HEK293 (cell line): Measurements from ENCODE around the gene ANKRD9.

ENCODE experiments used
- BCL11A ChIP-seq: fragments of 450-650 bp; formaldehyde crosslinking; IDR thresholded peaks from 2 replicates; pipeline ENCODE4 v1.5.1; 2016; ENCODE audit warnings: low read depth, missing biosample characterization, missing genetic modification characterization
- BCL11B ChIP-seq: fragments of 450-650 bp; formaldehyde crosslinking; IDR thresholded peaks from 2 replicates; pipeline ENCODE4 v1.5.1; 2016; ENCODE audit warnings: low read depth, missing biosample characterization, missing genetic modification characterization
- FEZF1 ChIP-seq: fragments of 450-650 bp; formaldehyde crosslinking; IDR thresholded peaks from 2 replicates; pipeline ENCODE4 v1.5.1; 2016; ENCODE audit warnings: missing biosample characterization, missing genetic modification characterization
- GLIS2 ChIP-seq: fragments of 450-650 bp; formaldehyde crosslinking; IDR thresholded peaks from 2 replicates; pipeline ENCODE4 v1.5.1; 2016; ENCODE audit warnings: missing biosample characterization, missing genetic modification characterization
- HOXC10 ChIP-seq: sonication (generic); formaldehyde crosslinking; IDR thresholded peaks from 2 replicates; pipeline ENCODE4 v1.8.1; 2023; ENCODE audit warnings: mild to moderate bottlenecking, missing genetic modification reagents
- KLF8 ChIP-seq: fragments of 450-650 bp; formaldehyde crosslinking; IDR thresholded peaks from 2 replicates; pipeline ENCODE4 v1.5.1; 2016; ENCODE audit warnings: missing biosample characterization, missing genetic modification characterization
- OSR2 ChIP-seq: fragments of 450-650 bp; formaldehyde crosslinking; IDR thresholded peaks from 2 replicates; pipeline ENCODE4 v1.5.1; 2016; ENCODE audit warnings: missing biosample characterization, missing genetic modification characterization
- SP7 ChIP-seq: fragments of 450-650 bp; formaldehyde crosslinking; IDR thresholded peaks from 2 replicates; pipeline ENCODE4 v1.5.1; 2016; ENCODE audit warnings: missing biosample characterization, missing genetic modification characterization
- YY1 ChIP-seq: fragments of 450-650 bp; formaldehyde crosslinking; IDR thresholded peaks from 2 replicates; pipeline ENCODE4 v1.5.1; 2018; ENCODE audit warnings: missing biosample characterization, missing genetic modification characterization
- ZBTB7A ChIP-seq: fragments of 450-650 bp; formaldehyde crosslinking; IDR thresholded peaks from 2 replicates; pipeline ENCODE4 v1.5.1; 2016; ENCODE audit warnings: low read depth, missing biosample characterization, missing genetic modification characterization
- ZEB2 ChIP-seq: fragments of 450-650 bp; formaldehyde crosslinking; IDR thresholded peaks from 2 replicates; pipeline ENCODE4 v1.5.1; 2016; ENCODE audit warnings: missing biosample characterization, missing genetic modification characterization
- ZNF133 ChIP-seq: fragments of 450-650 bp; formaldehyde crosslinking; IDR thresholded peaks from 2 replicates; pipeline ENCODE4 v1.5.1; 2016; ENCODE audit warnings: missing biosample characterization, missing genetic modification characterization
- ZNF214 ChIP-seq: fragments of 450-650 bp; formaldehyde crosslinking; IDR thresholded peaks from 2 replicates; pipeline ENCODE4 v1.5.1; 2017; ENCODE audit warnings: missing biosample characterization, mild to moderate bottlenecking, missing genetic modification characterization, borderline replicate concordance
- ZNF223 ChIP-seq: fragments of 450-650 bp; formaldehyde crosslinking; IDR thresholded peaks from 2 replicates; pipeline ENCODE4 v1.5.1; 2016; ENCODE audit warnings: missing biosample characterization, missing genetic modification characterization
- ZNF37A ChIP-seq: fragments of 450-650 bp; IDR thresholded peaks from 2 replicates; pipeline ENCODE4 v1.5.1; 2018; ENCODE audit warnings: missing biosample characterization, missing genetic modification characterization
- ZNF501 ChIP-seq: fragments of 450-650 bp; formaldehyde crosslinking; IDR thresholded peaks from 2 replicates; pipeline ENCODE4 v1.5.1; 2016; ENCODE audit warnings: missing biosample characterization, missing genetic modification characterization
- ZNF561 ChIP-seq: fragments of 450-650 bp; IDR thresholded peaks from 2 replicates; pipeline ENCODE4 v1.5.1; 2018; ENCODE audit warnings: missing biosample characterization, missing genetic modification characterization, borderline replicate concordance
- ZNF623 ChIP-seq: fragments of 450-650 bp; formaldehyde crosslinking; IDR thresholded peaks from 2 replicates; pipeline ENCODE4 v1.5.1; 2016; ENCODE audit warnings: missing biosample characterization, missing genetic modification characterization
- ZNF624 ChIP-seq: fragments of 450-650 bp; formaldehyde crosslinking; IDR thresholded peaks from 2 replicates; pipeline ENCODE4 v1.5.1; 2017; ENCODE audit warnings: missing biosample characterization, missing genetic modification characterization
- TF ChIP-seq, protein P1 (sequence below): fragments of 450-650 bp; formaldehyde crosslinking; IDR thresholded peaks from 2 replicates; pipeline ENCODE4 v1.5.1; 2016; ENCODE audit warnings: missing biosample characterization, missing genetic modification characterization
- TF ChIP-seq, protein P2 (sequence below): fragments of 450-650 bp; formaldehyde crosslinking; IDR thresholded peaks from 2 replicates; pipeline ENCODE4 v1.5.1; 2017; ENCODE audit warnings: missing biosample characterization, missing genetic modification characterization
- TF ChIP-seq, protein P3 (sequence below): fragments of 450-650 bp; formaldehyde crosslinking; IDR thresholded peaks from 2 replicates; pipeline ENCODE4 v1.5.1; 2017; ENCODE audit warnings: missing biosample characterization, missing genetic modification characterization
- TF ChIP-seq, protein P4 (sequence below): fragments of 450-650 bp; formaldehyde crosslinking; IDR thresholded peaks from 2 replicates; pipeline ENCODE4 v1.5.1; 2016; ENCODE audit warnings: missing biosample characterization, missing genetic modification characterization, borderline replicate concordance

Gene ANKRD9

DNA sequence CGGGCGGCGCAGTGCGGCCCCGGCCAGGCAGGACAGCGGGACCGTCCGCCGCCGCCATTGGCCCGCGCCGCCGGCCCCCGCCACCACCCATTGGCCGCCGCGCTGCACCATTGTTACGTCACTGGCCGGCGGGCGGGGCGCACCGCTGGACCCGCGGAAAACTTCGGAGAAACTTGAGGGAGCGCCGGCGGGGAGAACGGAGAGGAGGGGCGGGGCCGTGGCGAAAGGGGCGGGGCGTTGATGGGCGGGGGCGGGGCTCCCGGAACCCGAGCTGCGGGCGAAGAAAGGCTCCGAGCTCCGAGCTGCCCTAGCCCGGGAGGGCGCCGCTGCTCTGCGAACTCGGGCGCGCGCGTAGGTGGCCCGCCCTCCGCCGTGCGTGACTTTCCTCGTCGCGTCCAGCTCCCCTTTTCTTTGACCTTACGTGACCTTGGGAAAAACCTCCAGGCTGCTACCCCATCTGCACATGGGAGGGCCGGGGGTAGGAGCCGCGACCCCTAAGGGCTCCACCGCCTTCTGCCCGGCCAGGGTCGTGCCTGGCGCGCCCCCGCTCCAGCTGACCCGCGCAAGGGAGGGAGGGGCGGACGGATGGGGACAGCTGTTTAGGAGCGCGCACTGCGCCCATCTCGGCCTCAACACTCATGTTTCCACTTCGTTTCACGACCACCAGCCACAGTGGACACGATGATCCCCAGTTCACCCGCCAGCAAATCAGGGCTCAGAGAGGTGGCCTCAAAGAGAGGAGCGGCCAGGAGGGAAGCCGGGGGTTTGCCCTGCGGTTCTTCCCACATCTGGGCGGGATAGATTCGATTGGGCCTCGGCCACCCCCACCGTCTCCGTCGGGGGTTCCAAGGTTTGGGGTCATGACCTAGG, at the start of gene ANKRD9 (continued):
- TF ChIP-seq, protein P1, sequence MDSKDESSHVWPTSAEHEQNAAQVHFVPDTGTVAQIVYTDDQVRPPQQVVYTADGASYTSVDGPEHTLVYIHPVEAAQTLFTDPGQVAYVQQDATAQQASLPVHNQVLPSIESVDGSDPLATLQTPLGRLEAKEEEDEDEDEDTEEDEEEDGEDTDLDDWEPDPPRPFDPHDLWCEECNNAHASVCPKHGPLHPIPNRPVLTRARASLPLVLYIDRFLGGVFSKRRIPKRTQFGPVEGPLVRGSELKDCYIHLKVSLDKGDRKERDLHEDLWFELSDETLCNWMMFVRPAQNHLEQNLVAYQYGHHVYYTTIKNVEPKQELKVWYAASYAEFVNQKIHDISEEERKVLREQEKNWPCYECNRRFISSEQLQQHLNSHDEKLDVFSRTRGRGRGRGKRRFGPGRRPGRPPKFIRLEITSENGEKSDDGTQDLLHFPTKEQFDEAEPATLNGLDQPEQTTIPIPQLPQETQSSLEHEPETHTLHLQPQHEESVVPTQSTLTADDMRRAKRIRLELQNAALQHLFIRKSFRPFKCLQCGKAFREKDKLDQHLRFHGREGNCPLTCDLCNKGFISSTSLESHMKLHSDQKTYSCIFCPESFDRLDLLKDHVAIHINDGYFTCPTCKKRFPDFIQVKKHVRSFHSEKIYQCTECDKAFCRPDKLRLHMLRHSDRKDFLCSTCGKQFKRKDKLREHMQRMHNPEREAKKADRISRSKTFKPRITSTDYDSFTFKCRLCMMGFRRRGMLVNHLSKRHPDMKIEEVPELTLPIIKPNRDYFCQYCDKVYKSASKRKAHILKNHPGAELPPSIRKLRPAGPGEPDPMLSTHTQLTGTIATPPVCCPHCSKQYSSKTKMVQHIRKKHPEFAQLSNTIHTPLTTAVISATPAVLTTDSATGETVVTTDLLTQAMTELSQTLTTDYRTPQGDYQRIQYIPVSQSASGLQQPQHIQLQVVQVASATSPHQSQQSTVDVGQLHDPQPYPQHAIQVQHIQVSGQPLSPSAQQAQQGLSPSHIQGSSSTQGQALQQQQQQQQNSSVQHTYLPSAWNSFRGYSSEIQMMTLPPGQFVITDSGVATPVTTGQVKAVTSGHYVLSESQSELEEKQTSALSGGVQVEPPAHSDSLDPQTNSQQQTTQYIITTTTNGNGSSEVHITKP (tag by site-specific recombination), result peak; percentile 47; the same call in 1 of the 2 replicates
- TF ChIP-seq ZBTB7A (tag by site-specific recombination), result peak; percentile 81; the same call in 1 of the 2 replicates
- no peak for TF ChIP-seq FEZF1 (tag by site-specific recombination)
- peak; percentile 91 for TF ChIP-seq KLF8 (tag by site-specific recombination)
- no peak for TF ChIP-seq ZNF501 (tag by site-specific recombination)
- TF ChIP-seq OSR2 (tag by site-specific recombination), result no peak
- no peak for TF ChIP-seq ZNF133 (tag by site-specific recombination)
- TF ChIP-seq BCL11B (tag by site-specific recombination), result peak; percentile 56; the same call in 1 of the 2 replicates
- peak; percentile 66; the same call in 1 of the 2 replicates for TF ChIP-seq GLIS2 (tag by site-specific recombination)
- TF ChIP-seq BCL11A (tag by site-specific recombination), result 0 out of 2 replicates have a peak, but pooled peaks have one; percentile 62
- TF ChIP-seq ZNF624, result no peak
- peak; percentile 72; the same call in 1 of the 2 replicates for TF ChIP-seq ZEB2 (tag by site-specific recombination)
- no peak for TF ChIP-seq ZNF223 (tag by site-specific recombination)
- TF ChIP-seq, protein P2, sequence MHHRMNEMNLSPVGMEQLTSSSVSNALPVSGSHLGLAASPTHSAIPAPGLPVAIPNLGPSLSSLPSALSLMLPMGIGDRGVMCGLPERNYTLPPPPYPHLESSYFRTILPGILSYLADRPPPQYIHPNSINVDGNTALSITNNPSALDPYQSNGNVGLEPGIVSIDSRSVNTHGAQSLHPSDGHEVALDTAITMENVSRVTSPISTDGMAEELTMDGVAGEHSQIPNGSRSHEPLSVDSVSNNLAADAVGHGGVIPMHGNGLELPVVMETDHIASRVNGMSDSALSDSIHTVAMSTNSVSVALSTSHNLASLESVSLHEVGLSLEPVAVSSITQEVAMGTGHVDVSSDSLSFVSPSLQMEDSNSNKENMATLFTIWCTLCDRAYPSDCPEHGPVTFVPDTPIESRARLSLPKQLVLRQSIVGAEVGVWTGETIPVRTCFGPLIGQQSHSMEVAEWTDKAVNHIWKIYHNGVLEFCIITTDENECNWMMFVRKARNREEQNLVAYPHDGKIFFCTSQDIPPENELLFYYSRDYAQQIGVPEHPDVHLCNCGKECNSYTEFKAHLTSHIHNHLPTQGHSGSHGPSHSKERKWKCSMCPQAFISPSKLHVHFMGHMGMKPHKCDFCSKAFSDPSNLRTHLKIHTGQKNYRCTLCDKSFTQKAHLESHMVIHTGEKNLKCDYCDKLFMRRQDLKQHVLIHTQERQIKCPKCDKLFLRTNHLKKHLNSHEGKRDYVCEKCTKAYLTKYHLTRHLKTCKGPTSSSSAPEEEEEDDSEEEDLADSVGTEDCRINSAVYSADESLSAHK (tag by site-specific recombination), result 0 out of 2 replicates have a peak, but pooled peaks have one; percentile 7
- TF ChIP-seq ZNF37A (tag by site-specific recombination), result no peak
- TF ChIP-seq YY1 (tag by site-specific recombination), result no peak
- no peak for TF ChIP-seq ZNF214
- no peak for TF ChIP-seq ZNF623 (tag by site-specific recombination)
- TF ChIP-seq SP7 (tag by site-specific recombination), result 0 out of 2 replicates have a peak, but pooled peaks have one; percentile 22
- TF ChIP-seq, protein P3, sequence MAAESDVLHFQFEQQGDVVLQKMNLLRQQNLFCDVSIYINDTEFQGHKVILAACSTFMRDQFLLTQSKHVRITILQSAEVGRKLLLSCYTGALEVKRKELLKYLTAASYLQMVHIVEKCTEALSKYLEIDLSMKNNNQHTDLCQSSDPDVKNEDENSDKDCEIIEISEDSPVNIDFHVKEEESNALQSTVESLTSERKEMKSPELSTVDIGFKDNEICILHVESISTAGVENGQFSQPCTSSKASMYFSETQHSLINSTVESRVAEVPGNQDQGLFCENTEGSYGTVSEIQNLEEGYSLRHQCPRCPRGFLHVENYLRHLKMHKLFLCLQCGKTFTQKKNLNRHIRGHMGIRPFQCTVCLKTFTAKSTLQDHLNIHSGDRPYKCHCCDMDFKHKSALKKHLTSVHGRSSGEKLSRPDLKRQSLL, result 0 out of 2 replicates have a peak, but pooled peaks have one; percentile 42
- TF ChIP-seq, protein P4, sequence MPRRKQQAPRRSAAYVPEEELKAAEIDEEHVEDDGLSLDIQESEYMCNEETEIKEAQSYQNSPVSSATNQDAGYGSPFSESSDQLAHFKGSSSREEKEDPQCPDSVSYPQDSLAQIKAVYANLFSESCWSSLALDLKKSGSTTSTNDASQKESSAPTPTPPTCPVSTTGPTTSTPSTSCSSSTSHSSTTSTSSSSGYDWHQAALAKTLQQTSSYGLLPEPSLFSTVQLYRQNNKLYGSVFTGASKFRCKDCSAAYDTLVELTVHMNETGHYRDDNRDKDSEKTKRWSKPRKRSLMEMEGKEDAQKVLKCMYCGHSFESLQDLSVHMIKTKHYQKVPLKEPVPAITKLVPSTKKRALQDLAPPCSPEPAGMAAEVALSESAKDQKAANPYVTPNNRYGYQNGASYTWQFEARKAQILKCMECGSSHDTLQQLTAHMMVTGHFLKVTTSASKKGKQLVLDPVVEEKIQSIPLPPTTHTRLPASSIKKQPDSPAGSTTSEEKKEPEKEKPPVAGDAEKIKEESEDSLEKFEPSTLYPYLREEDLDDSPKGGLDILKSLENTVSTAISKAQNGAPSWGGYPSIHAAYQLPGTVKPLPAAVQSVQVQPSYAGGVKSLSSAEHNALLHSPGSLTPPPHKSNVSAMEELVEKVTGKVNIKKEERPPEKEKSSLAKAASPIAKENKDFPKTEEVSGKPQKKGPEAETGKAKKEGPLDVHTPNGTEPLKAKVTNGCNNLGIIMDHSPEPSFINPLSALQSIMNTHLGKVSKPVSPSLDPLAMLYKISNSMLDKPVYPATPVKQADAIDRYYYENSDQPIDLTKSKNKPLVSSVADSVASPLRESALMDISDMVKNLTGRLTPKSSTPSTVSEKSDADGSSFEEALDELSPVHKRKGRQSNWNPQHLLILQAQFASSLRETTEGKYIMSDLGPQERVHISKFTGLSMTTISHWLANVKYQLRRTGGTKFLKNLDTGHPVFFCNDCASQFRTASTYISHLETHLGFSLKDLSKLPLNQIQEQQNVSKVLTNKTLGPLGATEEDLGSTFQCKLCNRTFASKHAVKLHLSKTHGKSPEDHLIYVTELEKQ (tag by site-specific recombination), result no peak
- 0 out of 2 replicates have a peak, but pooled peaks have one; percentile 45 for TF ChIP-seq ZNF561
- no peak for TF ChIP-seq HOXC10
